SK-N-SH treated with all-trans-retinoic acid at 6 μM for 48 hours (cell line): ENCODE data around the gene THBS3.

ENCODE experiments used
- CSDC2 ChIP-seq: fragments of 250-450 bp; sonication (Bioruptor Pico); IDR thresholded peaks from 2 replicates; pipeline ENCODE4 v1.5.0; 2020; ENCODE audit warnings: mild to moderate bottlenecking, moderate library complexity
- OSR1 ChIP-seq: fragments of 250-450 bp; sonication (Bioruptor Pico); IDR thresholded peaks from 2 replicates; pipeline ENCODE4 v1.8.0; 2022; ENCODE audit warnings: moderate library complexity, mild to moderate bottlenecking, inconsistent platforms
- PATZ1 ChIP-seq: fragments of 250-450 bp; sonication (Bioruptor Pico); IDR thresholded peaks from 2 replicates; pipeline ENCODE4 v1.8.0; 2020; ENCODE audit warnings: mild to moderate bottlenecking, moderate library complexity, borderline replicate concordance
- PPARA ChIP-seq: fragments of 250-450 bp; sonication (Bioruptor Pico); IDR thresholded peaks from 2 replicates; pipeline ENCODE4 v1.5.0; 2020; ENCODE audit warnings: mild to moderate bottlenecking, borderline replicate concordance
- RARB ChIP-seq: fragments of 250-450 bp; sonication (Bioruptor Pico); IDR thresholded peaks from 2 replicates; pipeline ENCODE4 v1.8.0; 2021; ENCODE audit warnings: mild to moderate bottlenecking, moderate library complexity
- SNAI2 ChIP-seq: fragments of 250-450 bp; sonication (Bioruptor Pico); IDR thresholded peaks from 2 replicates; pipeline ENCODE4 v1.5.0; 2020; ENCODE audit warnings: mild to moderate bottlenecking, moderate library complexity
- TCF4 ChIP-seq: fragments of 250-450 bp; sonication (Bioruptor Pico); IDR thresholded peaks from 2 replicates; pipeline ENCODE4 v1.8.0; 2021; ENCODE audit warnings: mild to moderate bottlenecking, moderate library complexity, borderline replicate concordance
- TOX ChIP-seq: fragments of 250-450 bp; sonication (Bioruptor Pico); IDR thresholded peaks from 2 replicates; pipeline ENCODE4 v1.8.0; 2021; ENCODE audit warnings: mild to moderate bottlenecking, moderate library complexity, borderline replicate concordance
- ZC3H10 ChIP-seq: fragments of 250-450 bp; sonication (Bioruptor Pico); IDR thresholded peaks from 2 replicates; pipeline ENCODE4 v1.5.1; 2021; ENCODE audit warnings: mild to moderate bottlenecking, moderate library complexity
- ZFP3 ChIP-seq: fragments of 250-450 bp; sonication (Bioruptor Pico); IDR thresholded peaks from 2 replicates; pipeline ENCODE4 v1.5.0; 2020; ENCODE audit warnings: mild to moderate bottlenecking, moderate library complexity
- ZFP30 ChIP-seq: fragments of 450-650 bp; formaldehyde crosslinking; IDR thresholded peaks from 2 replicates; pipeline ENCODE4 v1.5.0; 2022; ENCODE audit warnings: mild to moderate bottlenecking, moderate library complexity

DNA sequence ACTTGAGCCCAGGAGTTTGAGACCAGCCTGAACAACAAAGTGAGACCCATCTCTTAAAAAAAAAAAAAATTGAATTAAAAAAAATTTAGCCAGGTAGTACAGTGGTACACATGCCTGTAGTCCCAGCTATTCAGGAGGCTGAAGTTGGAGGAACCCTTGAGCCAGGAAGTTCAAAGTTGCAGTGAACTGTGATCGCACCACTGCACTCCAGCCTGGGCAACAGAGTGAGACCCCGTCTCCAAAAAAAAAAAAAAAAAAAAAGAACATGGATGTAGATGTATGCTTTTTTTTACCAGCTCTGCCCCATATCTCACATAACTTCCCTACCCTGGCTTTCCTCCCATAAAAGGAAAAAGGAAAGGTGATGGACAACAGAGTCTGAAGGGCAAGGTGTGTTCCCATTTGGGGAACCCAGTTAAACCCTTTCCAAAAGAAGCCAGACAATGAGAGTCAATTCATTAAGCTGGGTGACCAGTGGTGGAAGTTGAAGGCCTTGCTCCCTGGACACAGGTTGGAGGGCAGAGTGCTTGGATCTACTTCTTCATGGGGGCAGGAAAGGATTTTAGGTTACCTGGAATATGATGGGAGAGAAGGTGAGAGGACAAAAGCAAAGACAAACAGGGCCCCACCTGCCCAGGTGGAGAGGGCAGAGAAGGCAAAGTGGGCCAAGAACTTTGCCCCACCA, 37.5 kb downstream of the THBS3 start:
- TF ChIP-seq TCF4 (CRISPR knock-in tag) (no peak), ZFP30 (CRISPR knock-in tag) (no peak), ZFP3 (CRISPR knock-in tag) (no peak), RARB (CRISPR knock-in tag) (no peak), SNAI2 (CRISPR knock-in tag) (no peak), PPARA (CRISPR knock-in tag) (no peak), OSR1 (CRISPR knock-in tag) (no peak), PATZ1 (CRISPR knock-in tag) (no peak), CSDC2 (CRISPR knock-in tag) (no peak), ZC3H10 (CRISPR knock-in tag) (no peak), TOX (CRISPR knock-in tag) (no peak)
